Panc1 (cell line): ENCODE results near the gene ZBTB7C.

Experiments
- POLR2AphosphoS5 ChIP-seq: IDR thresholded peaks from 2 replicates; pipeline ENCODE4 v1.6.1; 2012; ENCODE audit warnings: mild to moderate bottlenecking, low read depth, low read length, moderate library complexity
- TCF7L2 ChIP-seq: IDR thresholded peaks from 2 replicates; pipeline ENCODE4 v1.6.1; 2011; ENCODE audit warnings: mild to moderate bottlenecking, low read depth, low read length, inconsistent platforms
- TF ChIP-seq, protein P1 (sequence below): fragments of 450-650 bp; IDR thresholded peaks from 2 replicates; pipeline ENCODE4 v1.5.1; 2017; ENCODE audit warnings: mild to moderate bottlenecking

DNA sequence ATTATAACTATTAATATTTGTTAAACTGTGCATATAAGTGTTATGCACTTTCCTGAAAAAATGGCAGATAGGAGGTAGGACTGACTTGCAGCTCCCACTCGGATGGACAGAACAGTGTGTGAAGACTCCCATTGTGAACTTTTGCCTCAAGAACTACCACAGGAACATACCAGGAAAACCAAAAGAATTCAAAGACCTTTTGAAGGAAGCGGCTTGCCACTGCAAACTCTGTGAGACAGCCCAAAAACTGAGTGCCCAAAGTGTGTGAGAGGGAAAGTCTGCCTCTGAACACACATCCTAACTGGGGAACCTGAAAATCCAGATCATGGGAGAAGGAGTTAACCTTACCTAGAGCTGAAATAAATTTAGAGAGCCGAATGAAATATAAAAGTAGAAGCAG, 171.0 kb downstream of the ZBTB7C start:
- TF ChIP-seq, protein P1, sequence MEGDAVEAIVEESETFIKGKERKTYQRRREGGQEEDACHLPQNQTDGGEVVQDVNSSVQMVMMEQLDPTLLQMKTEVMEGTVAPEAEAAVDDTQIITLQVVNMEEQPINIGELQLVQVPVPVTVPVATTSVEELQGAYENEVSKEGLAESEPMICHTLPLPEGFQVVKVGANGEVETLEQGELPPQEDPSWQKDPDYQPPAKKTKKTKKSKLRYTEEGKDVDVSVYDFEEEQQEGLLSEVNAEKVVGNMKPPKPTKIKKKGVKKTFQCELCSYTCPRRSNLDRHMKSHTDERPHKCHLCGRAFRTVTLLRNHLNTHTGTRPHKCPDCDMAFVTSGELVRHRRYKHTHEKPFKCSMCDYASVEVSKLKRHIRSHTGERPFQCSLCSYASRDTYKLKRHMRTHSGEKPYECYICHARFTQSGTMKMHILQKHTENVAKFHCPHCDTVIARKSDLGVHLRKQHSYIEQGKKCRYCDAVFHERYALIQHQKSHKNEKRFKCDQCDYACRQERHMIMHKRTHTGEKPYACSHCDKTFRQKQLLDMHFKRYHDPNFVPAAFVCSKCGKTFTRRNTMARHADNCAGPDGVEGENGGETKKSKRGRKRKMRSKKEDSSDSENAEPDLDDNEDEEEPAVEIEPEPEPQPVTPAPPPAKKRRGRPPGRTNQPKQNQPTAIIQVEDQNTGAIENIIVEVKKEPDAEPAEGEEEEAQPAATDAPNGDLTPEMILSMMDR = no peak
- TF ChIP-seq POLR2AphosphoS5 (no peak), TCF7L2 (no peak)
